GM13976 (cell line): ENCODE results near the gene CHRNA3.

Experiments
- DNase-seq: peaks from one replicate; pipeline ENCODE4 v3.0.0; 2012; ENCODE audit warnings: low spot score
- in situ Hi-C: fragments of 300-500 bp; cut with MboI; formaldehyde crosslinking; loops from one replicate; pipeline ENCODE4 v1.12.0; 2022; ENCODE audit warnings: low sequenced_read_pairs, mixed read lengths, inconsistent platforms; ENCODE audit not compliant: unreplicated experiment
- TF ChIP-seq, protein P1 (sequence below): IDR thresholded peaks from 2 replicates; pipeline ENCODE4 v1.5.1; 2012; ENCODE audit warnings: borderline replicate concordance, mild to moderate bottlenecking; ENCODE audit not compliant: insufficient read depth; ENCODE audit errors: extremely low read depth, missing control alignments, control extremely low read depth

CHRNA3 gene

DNA sequence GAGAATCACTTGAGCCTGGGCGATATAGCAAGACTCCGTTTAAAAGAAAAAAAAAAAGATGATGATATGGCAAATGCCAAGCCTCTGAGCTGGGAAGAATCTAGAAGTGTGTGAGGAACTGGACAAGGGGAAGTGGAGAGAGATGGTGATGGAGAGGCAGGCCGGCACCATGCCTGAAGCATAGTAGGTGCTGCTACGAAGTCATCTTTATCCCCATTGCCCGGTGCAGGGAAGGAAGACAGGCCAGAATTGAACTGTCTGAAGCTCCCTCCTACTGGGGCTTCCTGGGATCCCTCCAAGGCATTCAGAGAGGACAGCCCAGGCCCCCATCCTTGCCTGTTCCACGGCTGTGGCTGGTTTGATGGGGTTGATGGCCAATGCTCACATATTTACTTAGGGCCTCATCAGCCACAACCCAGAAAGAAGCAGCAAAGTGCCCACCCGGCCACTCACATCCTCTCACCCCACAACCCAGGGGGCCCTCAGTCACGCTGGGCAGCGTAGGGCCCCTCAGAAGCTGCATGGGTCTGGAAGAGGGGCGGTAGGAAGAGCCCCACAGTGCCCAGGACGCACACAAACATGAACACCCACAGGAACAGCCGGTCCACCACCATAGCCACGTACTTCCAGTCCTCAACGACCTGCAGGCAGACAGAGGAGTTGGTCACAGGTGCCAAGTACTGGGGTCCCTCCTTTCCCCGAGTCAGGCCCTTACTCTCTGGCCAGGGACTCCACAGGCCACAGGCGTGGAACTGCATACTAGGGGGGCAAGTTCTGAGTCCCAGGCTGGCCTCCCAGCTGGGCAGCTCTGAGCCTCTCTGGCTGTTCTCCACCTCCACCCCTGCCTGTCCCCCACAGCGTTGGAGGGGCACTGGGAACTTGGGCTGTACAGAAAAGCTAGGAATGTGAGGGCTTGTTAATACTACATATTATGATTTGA is 4.1 kb upstream of the CHRNA3 start:
- in situ Hi-C loops = no loop called here
- TF ChIP-seq, protein P1, sequence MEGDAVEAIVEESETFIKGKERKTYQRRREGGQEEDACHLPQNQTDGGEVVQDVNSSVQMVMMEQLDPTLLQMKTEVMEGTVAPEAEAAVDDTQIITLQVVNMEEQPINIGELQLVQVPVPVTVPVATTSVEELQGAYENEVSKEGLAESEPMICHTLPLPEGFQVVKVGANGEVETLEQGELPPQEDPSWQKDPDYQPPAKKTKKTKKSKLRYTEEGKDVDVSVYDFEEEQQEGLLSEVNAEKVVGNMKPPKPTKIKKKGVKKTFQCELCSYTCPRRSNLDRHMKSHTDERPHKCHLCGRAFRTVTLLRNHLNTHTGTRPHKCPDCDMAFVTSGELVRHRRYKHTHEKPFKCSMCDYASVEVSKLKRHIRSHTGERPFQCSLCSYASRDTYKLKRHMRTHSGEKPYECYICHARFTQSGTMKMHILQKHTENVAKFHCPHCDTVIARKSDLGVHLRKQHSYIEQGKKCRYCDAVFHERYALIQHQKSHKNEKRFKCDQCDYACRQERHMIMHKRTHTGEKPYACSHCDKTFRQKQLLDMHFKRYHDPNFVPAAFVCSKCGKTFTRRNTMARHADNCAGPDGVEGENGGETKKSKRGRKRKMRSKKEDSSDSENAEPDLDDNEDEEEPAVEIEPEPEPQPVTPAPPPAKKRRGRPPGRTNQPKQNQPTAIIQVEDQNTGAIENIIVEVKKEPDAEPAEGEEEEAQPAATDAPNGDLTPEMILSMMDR = no peak
- no peak for DNase-seq

GRCh38 chr15:78623786-78624497 is 3.1 kb upstream of the CHRNA3 start:
- TF ChIP-seq, protein P1 = no peak
- in situ Hi-C loops = no loop called here
- DNase-seq = no peak

- TF ChIP-seq, protein P1 = no peak
- no peak for DNase-seq
- in situ Hi-C loops = no loop called here
These were observed 1.1 kb upstream of the CHRNA3 start for GRCh38 chr15:78621810-78622402.

- peak; percentile 50 for DNase-seq
- TF ChIP-seq, protein P1 = no peak
- in situ Hi-C loops = no loop called here
These were observed 722 bp downstream of the CHRNA3 start for GRCh38 chr15:78620021-78620526.

- TF ChIP-seq, protein P1 = no peak
- in situ Hi-C loops = no loop called here
- no peak for DNase-seq
These were observed 1.5 kb downstream of the CHRNA3 start for GRCh38 chr15:78619022-78619950.
